Right forelimb (tissue), 1 donor: ENCODE measurements around the gene ZNF365.
"Not testable (repeated sequence)": the region's sequence is repeated elsewhere in the genome, so short reads cannot be mapped to it uniquely, and the experiment has no call there.

Experiments
- DNase-seq: peaks from one replicate; pipeline ENCODE4 v3.0.0-alpha.2; 2018

ZNF365 gene

GRCh38 chr10:62373995-62374861, at the start of gene ZNF365:
TSS of gene ZNF365 (plus strand) at chr10:62374369. CDS start at chr10:62376194, 1,825 bp downstream.
- peak; percentile 63 for DNase-seq

GRCh38 chr10:62326176-62326575, 48.0 kb upstream of the ZNF365 start:
- no peak for DNase-seq

- DNase-seq = no peak
Observed at GRCh38 chr10:62327885-62328284, 46.3 kb upstream of the ZNF365 start.

GRCh38 chr10:62330213-62330612, 44.0 kb upstream of the ZNF365 start:
- no peak for DNase-seq

- DNase-seq = no peak
Observed at GRCh38 chr10:62332406-62332805, 41.8 kb upstream of the ZNF365 start.

- DNase-seq = no peak
Observed at GRCh38 chr10:62333135-62333889, 40.9 kb upstream of the ZNF365 start.

- no peak for DNase-seq
Observed at GRCh38 chr10:62333988-62334682, 40.0 kb upstream of the ZNF365 start.

GRCh38 chr10:62335326-62335725, 38.8 kb upstream of the ZNF365 start:
- DNase-seq = no peak

GRCh38 chr10:62336404-62336803, 37.8 kb upstream of the ZNF365 start:
- no peak for DNase-seq

GRCh38 chr10:62341419-62341818, 32.8 kb upstream of the ZNF365 start:
- no peak for DNase-seq

GRCh38 chr10:62343000-62343399, 31.2 kb upstream of the ZNF365 start:
- no peak for DNase-seq

GRCh38 chr10:62348029-62348428, 26.1 kb upstream of the ZNF365 start:
- DNase-seq = no peak

GRCh38 chr10:62352356-62352970, 21.7 kb upstream of the ZNF365 start:
- DNase-seq = no peak

GRCh38 chr10:62354916-62355315, 19.3 kb upstream of the ZNF365 start:
- no peak for DNase-seq

GRCh38 chr10:62356447-62356846, 17.7 kb upstream of the ZNF365 start:
- DNase-seq = no peak

GRCh38 chr10:62358151-62358550, 16.0 kb upstream of the ZNF365 start:
- not testable (repeated sequence) for DNase-seq

GRCh38 chr10:62373639-62373994, 552 bp upstream of the ZNF365 start:
- no peak for DNase-seq

- no peak for DNase-seq
Observed at GRCh38 chr10:62374862-62375710, 917 bp downstream of the ZNF365 start.

- no peak for DNase-seq
Observed at GRCh38 chr10:62376071-62377025, 2.2 kb downstream of the ZNF365 start.

- DNase-seq = no peak
Observed at GRCh38 chr10:62377026-62377415, 2.9 kb downstream of the ZNF365 start.

- no peak for DNase-seq
Observed at GRCh38 chr10:62377966-62378365, 3.8 kb downstream of the ZNF365 start.
